OCI-LY3 (cell line): ENCODE data around the gene NT5DC1.

ENCODE experiments used
- H2AFZ ChIP-seq: fragments of 200-600, 300-600 bp; shearing (Covaris generic); 2 replicates; pipeline ENCODE4 v1.6.0; 2014; ENCODE audit warnings: antibody characterized with exemption, low read depth, low read length
- H3K27ac ChIP-seq: fragments of 200-600, 300-600 bp; sonication (generic); 2 replicates; pipeline ENCODE4 v1.5.1; 2014; ENCODE audit warnings: mild to moderate bottlenecking, low read length, moderate library complexity, mixed read lengths
- H3K27me3 ChIP-seq: fragments of 200-600, 300-600 bp; sonication (generic); 2 replicates; pipeline ENCODE4 v1.6.1; 2014; ENCODE audit warnings: low read depth, low read length, mixed read lengths
- H3K36me3 ChIP-seq: fragments of 200-600, 300-600 bp; sonication (generic); replicated peaks from 2 replicates; pipeline ENCODE3; 2014; ENCODE audit warnings: low read depth, low read length, mixed read lengths
- H3K4me1 ChIP-seq: fragments of 300-600, 200-600 bp; sonication (generic); 2 replicates; pipeline ENCODE4 v1.6.1; 2014; ENCODE audit warnings: low read length, mixed read lengths
- H3K4me2 ChIP-seq: fragments of 200-600, 300-600 bp; sonication (generic); 2 replicates; pipeline ENCODE4 v1.6.1; 2014; ENCODE audit warnings: low read length, mixed read lengths
- H3K4me3 ChIP-seq: fragments of 300-600, 200-600 bp; sonication (generic); 2 replicates; pipeline ENCODE4 v1.5.1; 2014; ENCODE audit warnings: antibody characterized with exemption, mild to moderate bottlenecking, low read length, moderate library complexity
- H3K79me2 ChIP-seq: fragments of 300-600, 200-600 bp; shearing (Covaris generic); 2 replicates; pipeline ENCODE4 v1.6.1; 2014; ENCODE audit warnings: mild to moderate bottlenecking, low read length, mixed read lengths
- H3K9ac ChIP-seq: fragments of 300-600, 200-600 bp; shearing (Covaris generic); 2 replicates; pipeline ENCODE4 v1.6.0; 2014; ENCODE audit warnings: mild to moderate bottlenecking, low read length, moderate library complexity
- H3K9me3 ChIP-seq: fragments of 200-600, 300-600 bp; shearing (Covaris generic); 2 replicates; pipeline ENCODE4 v1.6.1; 2014; ENCODE audit warnings: low read length, mixed read lengths; ENCODE audit not compliant: insufficient read depth
- H4K20me1 ChIP-seq: fragments of 200-600, 300-600 bp; sonication (generic); 2 replicates; pipeline ENCODE4 v1.6.1; 2016; ENCODE audit warnings: low read length, mixed read lengths; ENCODE audit not compliant: insufficient read depth
- CTCF ChIP-seq: fragments of 200-600, 300-600 bp; sonication (generic); IDR thresholded peaks from 2 replicates; pipeline ENCODE4 v1.5.1; 2014; ENCODE audit warnings: antibody characterized with exemption, low read length, low read depth
- EZH2phosphoT487 ChIP-seq: fragments of 200-600 bp; shearing (Covaris generic); IDR thresholded peaks from 2 replicates; pipeline ENCODE4 v1.6.1; 2018; ENCODE audit warnings: antibody characterized with exemption, mixed run types, low read depth

NT5DC1 gene

GRCh38 chr6:116173928-116174327 lies 73.3 kb downstream of the NT5DC1 start:
- no peak for TF ChIP-seq EZH2phosphoT487
- TF ChIP-seq CTCF: no peak
- Histone ChIP-seq H3K36me3 (peaks cover 14% of the 10 kb centered on the region), H3K9me3 (no peaks in the 10 kb centered on the region), H3K79me2 (no peaks in the 10 kb centered on the region), H2AFZ (no peak overlapping the region), H3K4me3 (no peak overlapping the region), H3K27me3 (no peaks in the 10 kb centered on the region), H3K27ac (no peak overlapping the region), H3K4me2 (no peak overlapping the region), H3K9ac (no peak overlapping the region), H4K20me1 (no peaks in the 10 kb centered on the region), H3K4me1 (no peaks in the 10 kb centered on the region)

- no peak overlapping the region for H3K9ac ChIP-seq
- no peaks in the 10 kb centered on the region for H3K9me3 ChIP-seq
- peaks cover 14% of the 10 kb centered on the region for H3K36me3 ChIP-seq
- H3K79me2 ChIP-seq: no peaks in the 10 kb centered on the region
- H3K4me1 ChIP-seq: no peaks in the 10 kb centered on the region
- H4K20me1 ChIP-seq: no peaks in the 10 kb centered on the region
- no peak overlapping the region for H3K4me2 ChIP-seq
- no peak overlapping the region for H2AFZ ChIP-seq
- H3K4me3 ChIP-seq: no peak overlapping the region
- no peak overlapping the region for H3K27ac ChIP-seq
- TF ChIP-seq CTCF (no peak), EZH2phosphoT487 (no peak)
- no peaks in the 10 kb centered on the region for H3K27me3 ChIP-seq
These were observed 74.7 kb downstream of the NT5DC1 start for GRCh38 chr6:116175344-116175743.

- Histone ChIP-seq H3K79me2 (no peaks in the 10 kb centered on the region), H3K4me2 (no peak overlapping the region), H2AFZ (no peak overlapping the region), H3K4me1 (no peaks in the 10 kb centered on the region), H3K36me3 (peaks cover 14% of the 10 kb centered on the region), H3K27me3 (no peaks in the 10 kb centered on the region), H3K9ac (no peak overlapping the region), H4K20me1 (no peaks in the 10 kb centered on the region), H3K27ac (no peak overlapping the region), H3K9me3 (no peaks in the 10 kb centered on the region), H3K4me3 (no peak overlapping the region)
- no peak for TF ChIP-seq CTCF
- TF ChIP-seq EZH2phosphoT487: no peak
These were observed 75.9 kb downstream of the NT5DC1 start for GRCh38 chr6:116176596-116176995.

GRCh38 chr6:116180375-116180774 lies 79.7 kb downstream of the NT5DC1 start:
- Histone ChIP-seq H3K4me2 (no peak overlapping the region), H3K27me3 (no peaks in the 10 kb centered on the region), H3K4me3 (no peak overlapping the region), H4K20me1 (no peaks in the 10 kb centered on the region), H3K79me2 (no peaks in the 10 kb centered on the region), H3K4me1 (no peaks in the 10 kb centered on the region), H3K27ac (no peak overlapping the region), H3K36me3 (peaks cover 7% of the 10 kb centered on the region), H3K9ac (no peak overlapping the region), H3K9me3 (no peaks in the 10 kb centered on the region), H2AFZ (no peak overlapping the region)
- no peak for TF ChIP-seq CTCF
- TF ChIP-seq EZH2phosphoT487: no peak
